NCI-H1417 treated with DMSO at 0.1 percent for 48 hours (cell line): ENCODE results near the gene PHLPP2.

Source experiments
- DNase-seq: peaks from one replicate; lab custom pipeline; 2025; lab: John Stamatoyannopoulos, UW

PHLPP2 gene

DNA sequence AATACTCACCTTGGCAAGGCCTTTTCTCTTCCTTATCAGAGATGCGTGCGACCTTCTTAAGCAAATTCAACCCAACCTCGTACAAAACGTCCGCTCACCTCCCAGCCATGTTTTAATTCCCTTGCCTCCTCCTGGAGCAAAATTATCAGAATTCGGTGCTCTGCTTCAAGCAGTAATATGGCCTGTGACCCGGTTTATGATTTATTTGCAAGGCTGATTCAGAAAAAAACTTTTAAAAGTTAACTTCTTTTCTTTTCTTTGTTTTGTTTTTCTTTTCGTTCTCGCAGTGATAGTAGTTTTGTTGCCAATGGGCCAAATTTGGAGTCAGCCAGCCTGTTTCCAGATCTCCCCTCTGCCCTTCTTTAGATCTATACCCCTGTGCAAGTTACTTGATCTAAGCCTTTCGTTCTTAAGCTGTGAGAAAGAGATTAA lies at the start of gene PHLPP2:
PHLPP2 (minus strand) TSS at position 382 of the 432 bp plus-strand sequence. CDS start 9,906 bp downstream, outside the sequence.
- DNase-seq = no peak

GRCh38 chr16:71771571-71771970 lies 47.1 kb upstream of the PHLPP2 start:
- DNase-seq = no peak

- DNase-seq = no peak
Observed at GRCh38 chr16:71769222-71769621, 44.7 kb upstream of the PHLPP2 start.

DNA sequence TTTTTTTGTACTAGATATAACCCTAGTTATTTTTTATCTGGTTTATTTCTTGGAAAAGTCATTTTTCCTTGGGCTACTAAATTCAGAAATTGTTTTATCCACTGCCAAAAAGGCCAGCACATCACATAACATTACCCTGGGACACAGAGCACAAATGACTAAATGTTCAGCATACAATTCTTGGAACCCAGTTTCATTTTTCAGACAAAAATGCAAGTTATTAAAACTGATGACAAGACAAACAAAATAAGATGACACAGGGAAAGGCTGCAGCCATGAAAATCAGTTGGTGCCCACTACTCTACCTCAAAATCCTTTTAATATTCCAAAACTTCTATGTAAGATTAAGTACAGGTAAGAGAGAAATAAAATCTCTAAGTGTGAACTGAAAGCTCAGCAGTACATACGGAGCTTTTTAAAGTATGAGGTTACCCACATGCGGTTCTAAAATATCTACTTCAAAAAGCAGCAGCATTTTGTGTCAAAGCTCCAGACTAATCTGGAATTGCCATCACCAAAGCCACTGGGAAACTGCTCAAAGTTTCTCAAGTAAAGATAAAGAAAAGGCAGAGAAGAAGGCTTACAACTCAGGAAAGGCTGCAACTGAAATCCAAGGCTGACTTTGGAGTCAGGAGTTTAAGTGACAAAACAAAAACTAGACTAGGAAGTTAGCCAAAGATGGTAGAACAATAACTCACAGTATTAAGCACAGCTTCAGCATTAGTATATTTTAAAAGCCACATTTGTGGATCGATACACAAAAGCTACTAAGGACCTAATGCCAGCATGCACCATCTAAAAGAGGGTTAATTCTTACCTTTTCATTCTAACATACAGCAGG lies 42.8 kb upstream of the PHLPP2 start:
- no peak for DNase-seq

- DNase-seq = no peak
Observed at GRCh38 chr16:71762186-71762585, 37.7 kb upstream of the PHLPP2 start.

DNA sequence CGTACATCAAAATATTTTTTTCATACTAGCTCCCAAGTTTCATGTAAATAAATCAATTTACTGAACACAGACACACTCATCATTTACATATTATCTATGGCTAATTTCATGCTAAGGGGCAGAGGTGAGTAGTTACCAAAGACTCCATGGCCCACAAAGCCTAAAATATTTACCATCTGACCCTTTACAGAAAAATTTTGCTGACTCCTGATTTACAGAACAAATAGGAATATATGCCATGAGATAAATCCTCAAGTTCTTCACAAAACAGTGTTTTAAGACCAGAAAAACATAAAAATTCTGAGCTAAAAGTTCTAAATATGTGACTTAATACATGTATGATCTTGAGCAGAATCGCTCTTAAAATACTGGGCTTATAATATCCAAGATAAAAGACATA lies 36.6 kb upstream of the PHLPP2 start:
- DNase-seq = no peak

DNA sequence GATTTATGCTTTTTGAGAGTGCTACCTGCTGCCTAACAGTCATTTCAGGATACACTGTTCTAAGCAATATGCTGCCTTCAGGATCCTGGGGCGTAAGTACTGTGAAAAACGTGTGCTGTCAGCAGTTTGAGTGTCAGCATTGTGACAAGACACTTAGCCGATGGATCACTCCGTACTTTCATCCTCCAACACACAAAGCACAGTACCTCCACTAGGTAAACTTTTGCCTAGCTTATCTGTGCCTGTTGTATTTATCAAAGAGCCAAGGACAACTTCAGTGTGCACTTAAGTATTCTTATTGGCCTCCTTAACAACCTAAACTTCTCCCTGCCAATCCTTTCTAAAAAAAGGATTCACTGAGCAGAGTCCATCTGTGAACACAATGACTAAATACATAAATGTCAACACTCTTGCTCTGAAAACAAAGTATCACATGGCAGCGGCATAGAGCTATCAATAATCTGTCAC lies 33.8 kb upstream of the PHLPP2 start:
- DNase-seq = no peak

DNA sequence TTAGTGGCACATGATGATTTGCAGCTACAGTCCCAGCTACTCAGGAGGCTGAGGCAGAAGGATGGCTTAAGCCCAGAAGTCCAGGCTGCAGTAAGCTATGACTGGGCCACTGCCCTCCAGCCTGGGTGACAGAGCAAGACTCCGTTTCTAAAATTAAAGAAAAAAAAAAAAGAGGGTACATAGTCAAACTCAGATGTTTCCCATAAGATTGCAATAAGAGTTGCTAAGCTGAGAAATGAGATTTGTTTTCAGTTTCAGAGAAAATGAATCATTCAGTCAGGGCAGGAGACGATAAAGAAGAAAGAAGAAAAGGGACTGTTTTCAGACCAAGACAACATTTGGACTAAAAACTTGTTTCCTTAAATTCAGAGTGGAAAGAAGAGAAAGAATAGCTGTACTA lies 30.2 kb upstream of the PHLPP2 start:
- no peak for DNase-seq

DNA sequence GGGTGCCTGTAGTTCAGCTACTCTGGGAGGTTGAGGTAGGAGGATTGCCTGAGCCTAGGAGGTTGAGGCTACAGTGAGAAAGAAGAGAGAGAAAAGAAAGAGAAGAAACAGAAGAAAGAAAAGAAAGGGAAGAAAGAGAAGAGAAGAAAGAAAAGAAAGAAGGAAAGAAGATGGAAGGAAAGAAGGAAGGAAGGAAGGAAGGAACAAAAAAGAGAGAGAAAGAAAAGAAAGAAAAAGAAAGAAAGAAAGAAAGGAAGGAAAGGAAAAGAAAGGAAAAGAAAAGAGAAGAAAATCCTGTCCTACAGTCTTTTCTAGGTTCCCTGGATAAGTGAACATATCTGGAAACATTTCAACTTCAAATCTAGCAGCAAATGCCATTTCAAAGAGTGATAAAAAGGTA lies 29.6 kb upstream of the PHLPP2 start:
- no peak for DNase-seq

DNA sequence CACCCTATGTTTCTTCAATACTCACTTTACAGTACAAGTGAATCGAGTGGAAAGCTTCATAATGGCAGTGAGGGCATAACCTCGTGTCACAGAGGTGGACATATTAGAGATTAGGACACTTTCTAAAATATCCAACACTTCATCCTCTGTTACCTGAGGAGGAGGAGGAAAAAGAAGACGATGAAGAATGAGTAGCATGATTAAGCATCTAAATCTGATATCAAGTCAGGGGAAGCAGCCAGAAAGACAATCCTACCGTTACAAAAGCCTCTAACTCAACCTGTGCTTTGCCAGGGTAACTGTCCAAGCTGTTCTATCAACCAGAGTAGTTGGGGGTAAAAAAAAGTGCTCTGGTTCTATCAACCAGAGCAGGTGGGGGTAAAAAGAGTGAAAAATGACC lies 23.7 kb upstream of the PHLPP2 start:
- no peak for DNase-seq

GRCh38 chr16:71746442-71747046 lies 22.0 kb upstream of the PHLPP2 start:
- DNase-seq = no peak

GRCh38 chr16:71738855-71739254 lies 14.4 kb upstream of the PHLPP2 start:
- DNase-seq = no peak

GRCh38 chr16:71737501-71737900 lies 13.0 kb upstream of the PHLPP2 start:
- no peak for DNase-seq

GRCh38 chr16:71734511-71734910 lies 10.0 kb upstream of the PHLPP2 start:
- DNase-seq = no peak

DNA sequence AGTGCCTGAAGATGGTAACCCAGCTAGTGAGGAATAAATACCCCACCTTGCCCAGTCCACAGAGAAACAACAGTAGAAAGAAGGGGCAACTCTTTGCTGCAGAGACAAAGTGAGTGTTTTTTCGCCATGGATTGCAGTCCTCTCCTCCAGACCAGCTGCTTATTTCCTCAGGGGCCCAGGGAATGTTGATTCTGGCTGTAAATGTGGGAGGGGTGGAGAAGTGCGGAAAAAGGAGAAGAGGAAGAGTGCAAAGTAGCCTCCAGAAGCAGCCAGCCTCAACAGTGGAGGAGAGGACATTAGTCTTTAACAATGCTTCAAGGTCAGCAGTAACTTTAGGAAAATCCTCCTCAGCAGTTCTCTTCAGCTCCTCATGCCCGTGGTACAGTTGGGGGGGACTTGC lies 8.1 kb upstream of the PHLPP2 start:
- DNase-seq = no peak

- DNase-seq = no peak
Observed at GRCh38 chr16:71727551-71728324, 3.2 kb upstream of the PHLPP2 start.

GRCh38 chr16:71726476-71727315 lies 2.2 kb upstream of the PHLPP2 start:
- no peak for DNase-seq

DNA sequence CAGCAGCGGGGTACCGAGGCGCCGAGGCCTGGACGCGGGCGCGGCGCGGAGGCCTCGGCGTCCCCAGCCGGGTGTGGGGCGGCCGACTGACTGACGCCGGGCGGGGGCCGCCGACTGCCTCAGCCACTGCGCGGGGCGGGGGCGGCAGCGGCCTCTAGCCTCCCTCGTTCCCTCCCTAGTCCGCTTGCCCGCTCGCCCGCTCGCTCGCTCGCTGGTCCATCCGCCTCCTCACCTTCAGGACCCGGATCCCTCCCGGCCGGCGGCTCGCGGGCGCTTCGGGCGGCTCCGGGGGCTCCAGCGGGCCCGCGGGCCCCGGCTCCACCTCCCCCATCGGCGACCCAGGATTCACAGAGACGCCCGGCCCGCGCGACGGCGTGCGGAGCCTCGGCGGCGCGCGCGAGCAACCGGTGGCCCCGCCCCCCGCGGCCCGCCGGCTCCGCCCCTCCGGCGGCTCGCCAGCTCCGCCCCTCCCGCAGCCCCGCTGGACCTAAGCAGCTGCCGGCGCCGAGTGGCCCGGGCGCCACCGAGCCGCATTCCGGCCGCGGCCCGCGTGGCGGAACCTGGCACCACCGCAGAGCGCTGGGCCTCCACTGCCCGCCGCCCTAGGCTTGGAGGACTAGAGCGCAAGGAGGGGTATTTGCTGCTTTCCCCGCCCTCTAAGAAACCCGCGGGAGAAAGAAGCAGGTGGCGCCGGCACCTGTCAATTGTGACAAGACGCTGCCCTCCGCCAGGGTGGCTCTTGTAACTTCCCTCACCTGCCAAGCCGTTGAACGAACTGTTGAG lies 773 bp downstream of the PHLPP2 start:
- DNase-seq = no peak

DNA sequence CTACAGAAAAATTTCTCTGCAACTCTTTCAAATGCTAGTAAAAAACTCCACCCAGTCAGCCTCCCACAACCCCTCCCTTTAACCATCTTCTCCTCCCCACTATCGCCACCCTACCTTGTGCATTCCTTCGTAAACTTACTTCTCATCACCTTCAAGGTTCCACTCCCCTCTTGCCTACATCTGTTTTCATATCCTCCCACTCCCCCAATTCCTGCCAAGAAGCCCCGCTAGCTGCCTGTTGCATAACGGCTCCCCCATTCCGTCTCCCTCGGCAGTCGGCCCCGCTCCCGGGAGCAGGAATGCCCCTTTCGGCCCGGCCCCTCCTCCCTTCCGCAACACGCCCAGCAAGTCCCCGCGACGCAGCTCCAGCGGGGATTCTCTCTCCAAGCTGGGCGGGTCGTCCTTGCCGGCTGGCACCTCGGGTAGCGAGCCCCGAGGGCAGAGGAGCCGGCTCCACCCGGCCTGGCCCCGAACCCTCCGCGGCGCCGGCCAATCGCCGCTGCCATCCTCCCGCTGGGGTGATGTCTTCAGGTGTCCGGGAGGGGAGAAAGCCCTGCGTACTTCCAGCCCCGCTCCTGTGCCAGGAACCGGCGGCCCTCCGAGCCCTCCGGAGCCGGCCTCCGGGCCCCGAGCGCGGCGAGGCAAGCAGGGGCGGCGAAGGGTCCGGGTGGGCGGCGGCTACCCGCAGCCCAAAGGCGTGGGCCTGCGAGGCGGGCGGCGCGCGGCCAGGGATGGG lies 1.5 kb downstream of the PHLPP2 start:
- DNase-seq = no peak

- DNase-seq = no peak
Observed at GRCh38 chr16:71721066-71721740, 3.3 kb downstream of the PHLPP2 start.
